Ectodermal cell (in vitro differentiated cells): ENCODE results near the gene AK8.

ENCODE experiments used
- H3K27ac ChIP-seq: 2 replicates; pipeline ENCODE4 v1.7.0; 2013; ENCODE audit warnings: mild to moderate bottlenecking, low read depth, low read length; ENCODE audit not compliant: insufficient read depth, poor library complexity, severe bottlenecking
- H3K27me3 ChIP-seq: 2 replicates; pipeline ENCODE4 v1.7.0; 2013; ENCODE audit warnings: mild to moderate bottlenecking, low read length; ENCODE audit not compliant: insufficient read depth, control insufficient read depth, poor library complexity, severe bottlenecking
- H3K36me3 ChIP-seq: one replicate; pipeline ENCODE4 v1.7.0; 2013; ENCODE audit warnings: low read length; ENCODE audit not compliant: control insufficient read depth, insufficient read depth
- H3K4me1 ChIP-seq: one replicate; pipeline ENCODE4 v1.7.0; 2013; ENCODE audit warnings: low read length; ENCODE audit not compliant: control insufficient read depth, insufficient read depth
- H3K4me3 ChIP-seq: 2 replicates; pipeline ENCODE4 v1.7.0; 2013; ENCODE audit warnings: low read depth, low read length, control low read depth; ENCODE audit not compliant: insufficient read depth
- H3K9me3 ChIP-seq: 2 replicates; pipeline ENCODE4 v1.7.0; 2013; ENCODE audit warnings: mild to moderate bottlenecking, low read length, moderate library complexity; ENCODE audit not compliant: control insufficient read depth
- WGBS, 2 experiments: methylation state at CpG; one replicate each; pipeline ENCODE4 v1.1.7; 2013; ENCODE audit warnings: missing lambda C conversion rate in 2 of 2; 5-methylcytosine and 5-hydroxymethylcytosine counted together

The AK8 gene

DNA sequence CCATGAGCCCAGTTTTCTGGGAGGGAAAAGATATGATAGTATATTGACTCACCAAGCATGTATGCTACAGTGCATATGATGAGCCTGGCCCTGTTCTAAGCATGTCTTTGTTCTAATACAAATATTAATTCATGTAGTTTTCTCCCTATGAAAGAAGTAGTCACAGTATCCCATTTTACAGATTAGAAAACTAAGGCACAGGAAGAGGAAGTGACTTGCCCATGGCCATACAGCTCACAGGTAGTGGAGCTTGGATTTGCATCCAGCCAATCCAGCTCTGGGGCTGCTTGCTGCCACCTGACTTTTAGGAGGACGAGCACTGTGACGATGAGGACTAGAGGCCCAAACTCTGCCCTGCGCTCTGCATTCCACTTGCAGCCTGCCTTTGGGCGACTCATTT lies 76.4 kb downstream of the AK8 start:
- no peak overlapping the region for H3K4me3 ChIP-seq
- 93% methylated on average over 4 of the region's 4 CpGs for WGBS, 2 experiments
- peaks cover 12% of the 10 kb centered on the region for H3K4me1 ChIP-seq
- peaks cover 32% of the 10 kb centered on the region for H3K27me3 ChIP-seq
- no peaks in the 10 kb centered on the region for H3K9me3 ChIP-seq
- no peaks in the 10 kb centered on the region for H3K36me3 ChIP-seq
- H3K27ac ChIP-seq: no peak overlapping the region

DNA sequence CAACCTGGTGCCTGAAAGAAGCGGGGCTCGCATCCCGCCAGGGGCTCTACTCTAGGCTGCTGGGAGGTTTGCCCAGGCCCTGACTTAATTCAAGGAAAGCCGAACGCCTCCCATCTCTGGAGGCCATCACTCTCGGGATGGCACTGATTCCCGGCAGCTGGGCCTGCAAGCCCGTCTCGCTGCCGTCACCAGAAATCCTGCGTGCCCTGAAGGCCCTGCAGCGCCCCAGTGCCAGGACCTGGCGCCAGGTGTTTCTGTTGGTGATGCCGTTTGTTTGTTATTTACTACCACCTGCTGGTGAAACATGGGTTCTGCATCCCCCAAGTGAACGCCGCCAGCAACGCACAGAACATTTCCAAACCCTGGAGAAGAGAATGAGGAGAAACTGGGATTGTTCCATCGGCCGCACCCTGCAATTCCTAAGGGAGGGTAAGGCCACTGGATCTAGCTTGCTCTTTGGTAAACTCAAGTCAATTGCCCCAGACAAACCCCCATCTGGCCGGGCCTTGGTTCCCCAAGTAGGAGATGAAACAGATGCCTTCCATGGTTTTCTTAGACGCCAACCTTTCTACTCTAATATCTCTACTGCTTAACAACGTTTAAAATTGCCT lies 77.9 kb downstream of the AK8 start:
- peaks cover 6% of the 10 kb centered on the region for H3K4me1 ChIP-seq
- no peak overlapping the region for H3K27ac ChIP-seq
- 31 to 32% methylated on average over 22 of the region's 22 CpGs for WGBS, 2 experiments
- H3K9me3 ChIP-seq: no peaks in the 10 kb centered on the region
- H3K36me3 ChIP-seq: no peaks in the 10 kb centered on the region
- H3K4me3 ChIP-seq: no peak overlapping the region
- peaks cover 47% of the 10 kb centered on the region for H3K27me3 ChIP-seq

DNA sequence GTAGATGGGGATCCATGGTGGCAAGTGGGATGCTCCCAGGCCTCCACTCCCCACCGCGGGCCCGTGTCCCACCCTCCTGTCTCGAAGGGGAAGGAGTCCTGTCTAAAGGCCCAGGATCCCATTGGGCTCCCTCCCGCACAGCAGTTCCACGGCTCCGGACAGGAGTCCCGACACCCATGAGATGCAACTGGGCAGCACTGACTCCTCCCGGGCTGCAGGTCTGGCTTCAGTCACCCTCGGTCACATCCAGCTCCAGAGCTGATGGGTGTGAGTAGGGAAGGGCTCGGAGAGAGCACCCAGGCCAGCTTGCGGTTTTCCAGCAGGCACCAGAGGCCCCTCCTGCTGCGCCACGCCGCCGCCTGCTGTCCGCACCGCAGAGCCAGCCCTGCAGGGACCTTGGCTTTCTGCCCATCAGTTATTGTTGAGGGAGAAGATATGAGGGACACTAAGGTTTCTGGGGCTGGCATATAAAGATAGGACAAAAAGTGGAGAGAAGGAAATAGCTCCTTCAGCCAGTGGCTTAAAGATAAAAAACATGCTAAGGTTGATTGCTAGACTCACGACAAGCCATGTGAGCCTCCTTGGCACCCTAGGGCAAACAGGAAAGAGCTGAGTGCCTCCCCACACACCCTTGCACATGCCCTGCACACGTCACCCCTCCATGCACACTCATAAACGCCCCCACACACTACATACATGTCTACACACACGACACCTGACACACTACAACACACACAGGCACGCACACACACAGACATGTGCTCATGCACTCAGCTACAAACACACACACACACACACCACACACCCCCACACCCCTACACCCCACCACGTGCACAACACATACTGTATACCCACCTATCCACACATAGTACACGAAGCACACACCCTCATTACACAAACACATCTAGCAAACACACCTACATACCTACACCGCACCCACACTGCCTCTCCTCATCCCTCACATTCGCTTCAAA lies 79.0 kb downstream of the AK8 start:
- no peaks in the 10 kb centered on the region for H3K4me1 ChIP-seq
- 80 to 81% methylated on average over 27 of the region's 27 CpGs for WGBS, 2 experiments
- no peaks in the 10 kb centered on the region for H3K36me3 ChIP-seq
- no peak overlapping the region for H3K27ac ChIP-seq
- H3K27me3 ChIP-seq: peaks cover 58% of the 10 kb centered on the region
- no peaks in the 10 kb centered on the region for H3K9me3 ChIP-seq
- no peak overlapping the region for H3K4me3 ChIP-seq

DNA sequence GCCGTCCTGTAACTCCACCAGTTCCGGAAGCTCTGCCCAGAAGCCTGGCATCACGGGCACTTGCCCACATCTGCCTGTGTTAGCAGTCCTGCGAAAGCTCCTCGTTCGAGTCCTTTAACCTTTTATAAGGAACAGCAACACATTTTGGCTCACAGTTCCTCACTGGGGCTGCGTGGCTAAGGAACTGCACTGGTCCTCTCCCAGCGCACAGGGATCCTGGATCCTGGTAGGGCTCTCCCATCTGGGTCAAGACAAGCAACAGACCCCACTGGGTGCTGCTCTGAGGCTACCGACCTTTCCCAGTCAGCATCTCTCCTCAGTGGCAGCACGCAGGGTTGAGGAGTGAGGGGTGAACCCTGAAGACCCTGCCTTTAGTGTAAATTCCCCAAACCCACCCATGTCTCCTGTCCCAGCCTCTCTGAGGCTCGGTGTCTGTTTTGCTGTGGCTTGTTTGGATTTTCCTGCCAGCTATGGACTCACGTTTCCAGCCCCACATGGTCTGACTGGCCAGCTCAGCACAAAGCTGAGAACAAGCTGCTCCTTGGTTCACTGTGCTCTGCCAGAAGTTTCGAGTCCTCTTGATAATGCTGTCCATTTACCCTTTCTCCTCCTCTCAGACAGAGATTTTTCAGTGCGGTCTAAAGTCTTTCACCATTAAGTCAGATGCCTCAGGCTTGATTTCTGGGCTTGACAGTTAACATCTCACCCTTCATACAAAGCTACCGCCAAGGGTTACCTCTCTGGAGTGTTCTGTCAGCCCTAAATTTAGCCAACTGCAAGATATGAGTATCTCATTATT lies 80.0 kb downstream of the AK8 start:
- Histone ChIP-seq H3K27me3 (peaks cover 68% of the 10 kb centered on the region), H3K36me3 (no peaks in the 10 kb centered on the region)
- 88 to 89% methylated on average over 15 of the region's 15 CpGs for WGBS, 2 experiments

DNA sequence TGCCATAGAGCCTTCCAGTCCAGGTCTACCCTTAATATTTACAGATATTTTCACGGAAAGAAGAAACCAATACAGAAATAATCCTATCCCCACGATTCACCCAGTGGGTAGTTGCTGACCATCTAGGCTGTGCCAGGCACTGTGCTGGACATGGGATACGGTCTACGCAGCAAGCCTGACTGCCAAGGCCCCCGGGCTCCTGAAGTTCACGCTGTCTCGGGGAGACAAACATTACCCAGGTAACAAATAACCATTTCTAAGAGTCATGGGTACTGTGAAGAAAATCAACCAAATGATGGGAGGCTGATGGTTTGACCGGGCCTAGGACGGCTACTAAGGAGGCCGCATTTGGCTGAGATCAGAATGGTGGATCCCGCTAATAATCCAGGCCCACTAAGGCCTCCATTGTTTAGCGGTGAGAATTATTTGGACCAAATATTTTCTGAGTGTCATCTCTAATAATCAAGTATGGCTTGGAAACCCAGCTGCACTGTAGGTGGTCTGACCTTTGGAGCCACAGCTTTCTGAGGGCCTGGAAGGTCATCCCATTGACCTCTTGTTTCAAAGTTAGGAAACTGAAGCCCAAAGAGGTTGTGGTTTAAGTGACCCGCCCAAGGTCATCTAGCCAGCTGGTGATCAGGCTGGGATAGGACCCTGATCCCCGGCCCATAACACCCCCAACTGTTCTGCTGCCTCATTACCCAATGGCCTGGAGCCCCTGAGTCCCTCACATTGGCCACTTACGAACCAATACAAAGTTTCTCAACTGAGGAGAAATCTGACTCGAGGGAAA lies 82.4 kb downstream of the AK8 start:
- Histone ChIP-seq H3K4me3 (no peak overlapping the region), H3K27ac (no peak overlapping the region), H3K36me3 (no peaks in the 10 kb centered on the region), H3K27me3 (peaks cover 85% of the 10 kb centered on the region), H3K9me3 (no peaks in the 10 kb centered on the region), H3K4me1 (no peaks in the 10 kb centered on the region)
- WGBS, 2 experiments: 89% methylated on average over 16 of the region's 16 CpGs

More for the DNA sequence above, 80.0 kb downstream of the AK8 start:
- H3K4me3 ChIP-seq: no peak overlapping the region
- H3K27ac ChIP-seq: no peak overlapping the region
- no peaks in the 10 kb centered on the region for H3K4me1 ChIP-seq
- H3K9me3 ChIP-seq: no peaks in the 10 kb centered on the region

DNA sequence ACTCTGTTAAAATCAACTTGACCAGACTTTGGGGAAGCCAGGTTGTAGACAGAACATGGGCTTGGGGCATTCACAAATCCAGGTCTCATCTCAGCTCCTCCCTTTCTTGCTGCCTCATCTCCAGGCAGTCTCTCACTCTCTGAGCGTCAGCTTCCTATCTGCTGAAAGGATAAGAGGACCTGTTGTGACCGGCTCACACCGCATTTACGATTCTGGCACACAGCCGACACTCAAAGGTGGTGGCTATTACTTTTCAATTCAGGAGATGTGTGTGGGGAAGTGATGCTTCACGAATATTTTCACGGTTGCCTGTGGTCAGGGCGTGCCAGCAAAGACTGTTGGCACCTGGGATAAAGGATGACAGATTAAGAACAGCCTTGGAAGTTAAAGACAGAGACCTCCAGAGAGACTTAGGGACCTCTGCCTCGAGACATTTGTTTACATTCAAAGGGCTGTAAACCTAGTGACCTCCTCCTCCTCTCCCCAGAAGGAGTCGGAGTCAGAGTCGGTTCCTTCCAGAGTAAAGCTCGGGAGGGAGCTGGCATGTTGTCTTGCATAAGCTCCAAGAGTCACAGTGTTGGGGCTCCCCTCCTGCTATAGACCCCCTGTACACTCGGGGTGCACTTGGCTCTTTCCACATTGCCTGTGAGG lies 83.2 kb downstream of the AK8 start:
- Histone ChIP-seq H3K4me1 (no peaks in the 10 kb centered on the region), H3K27me3 (peaks cover 83% of the 10 kb centered on the region), H3K36me3 (no peaks in the 10 kb centered on the region), H3K27ac (no peak overlapping the region), H3K4me3 (no peak overlapping the region), H3K9me3 (no peaks in the 10 kb centered on the region)
- 29 to 30% methylated on average over 13 of the region's 13 CpGs for WGBS, 2 experiments

DNA sequence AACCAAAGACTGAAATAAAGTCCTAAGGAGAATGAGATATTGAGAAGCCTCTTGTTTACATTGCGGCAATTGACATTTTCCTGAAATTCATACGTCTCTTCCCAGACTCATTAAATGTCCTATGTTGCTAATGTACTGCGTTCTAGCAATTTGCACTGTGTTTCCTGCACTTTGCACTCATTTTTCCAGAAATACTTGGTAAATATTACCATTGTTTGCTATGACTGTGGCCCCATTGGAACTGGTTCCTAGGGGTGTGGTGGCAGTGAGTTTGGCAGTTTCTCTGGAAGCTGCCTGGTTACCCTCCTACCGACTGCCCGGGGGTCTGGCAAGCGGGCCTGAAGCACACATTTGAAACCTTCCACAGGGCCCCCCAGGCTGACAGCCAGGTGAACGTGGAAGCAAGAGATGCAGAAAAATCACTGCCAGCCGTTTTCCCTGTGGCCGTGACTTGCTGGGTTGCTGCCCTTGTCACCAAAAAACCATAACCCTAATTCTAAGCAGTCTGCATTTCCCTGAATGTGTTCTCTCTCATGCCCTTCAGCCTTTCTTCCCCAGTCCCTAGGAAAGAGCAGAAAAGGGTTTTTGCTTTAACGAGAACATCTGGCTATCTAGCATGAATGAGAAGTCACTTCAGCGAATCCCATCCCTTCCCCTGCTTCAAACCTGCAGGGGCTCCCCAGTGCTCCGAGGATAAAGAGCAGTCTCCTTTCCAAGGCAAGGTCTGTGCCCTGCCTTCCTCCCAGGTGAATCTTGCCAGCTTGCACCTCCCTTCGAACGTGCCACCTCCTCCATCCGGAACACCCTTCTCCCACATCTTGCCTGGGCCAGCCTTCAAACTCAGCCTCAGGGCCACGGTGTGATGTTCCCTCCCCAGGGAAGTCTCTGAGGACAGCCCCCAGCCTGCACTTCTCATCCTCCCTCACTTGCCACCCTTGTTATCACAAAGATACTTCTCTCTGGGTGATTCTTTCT lies 84.2 kb downstream of the AK8 start:
- Histone ChIP-seq H3K4me3 (no peak overlapping the region), H3K9me3 (no peaks in the 10 kb centered on the region), H3K36me3 (no peaks in the 10 kb centered on the region), H3K27ac (no peak overlapping the region), H3K4me1 (no peaks in the 10 kb centered on the region), H3K27me3 (peaks cover 75% of the 10 kb centered on the region)
- WGBS, 2 experiments: 75% methylated on average over 16 of the region's 16 CpGs

DNA sequence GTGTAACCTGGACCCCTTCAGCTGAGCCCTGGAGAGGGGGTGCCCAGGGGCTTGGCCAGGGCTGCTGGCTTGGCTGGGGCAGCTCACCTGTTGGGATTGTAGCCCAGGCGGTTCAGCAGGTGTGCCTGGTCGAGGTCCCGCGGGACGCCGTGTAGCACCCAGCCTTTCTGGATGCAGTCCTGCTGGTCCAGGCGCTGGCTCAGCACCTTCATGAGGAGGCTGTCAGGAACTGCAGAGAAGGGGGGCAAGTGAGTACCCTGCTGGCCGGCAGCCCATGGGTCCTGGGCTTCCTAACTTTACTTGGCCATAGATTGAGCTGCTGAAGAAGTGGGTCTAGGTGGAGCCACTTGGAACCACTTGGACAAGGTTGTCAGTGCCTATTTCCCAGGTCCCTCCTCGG lies 85.5 kb downstream of the AK8 start:
- Histone ChIP-seq H3K27me3 (peaks cover 61% of the 10 kb centered on the region), H3K4me1 (no peaks in the 10 kb centered on the region), H3K27ac (no peak overlapping the region), H3K9me3 (no peaks in the 10 kb centered on the region), H3K4me3 (no peak overlapping the region), H3K36me3 (no peaks in the 10 kb centered on the region)
- 92 to 95% methylated on average over 9 of the region's 9 CpGs for WGBS, 2 experiments
